Keratinocyte (primary cell): ENCODE data around the gene TRIM38. TPM values are rescaled to one million over a fixed set of nuclear protein-coding genes. Genes with fewer than 3 reads are reported as not detected.
A peak's percentile ranks its signal among the peaks of the same experiment; 100 is the strongest.

Experiments used
- DNase-seq: peaks from one replicate; pipeline ENCODE4 v3.0.0-alpha.2; 2011; ENCODE audit warnings: low read depth, missing footprints, low spot score
- FAIRE-seq: peaks from 2 replicates; lab custom pipeline; 2011; peaks lifted over from hg19 to GRCh38; lab: Jason Lieb, UNC
- H2AFZ ChIP-seq: 2 replicates; pipeline ENCODE4 v1.6.0; 2012; ENCODE audit warnings: low read length, control low read depth, inconsistent platforms; ENCODE audit not compliant: control insufficient read depth
- H3K27ac ChIP-seq: 2 replicates; pipeline ENCODE4 v1.5.1; 2011; ENCODE audit warnings: low read length; ENCODE audit not compliant: control insufficient read depth, insufficient read depth
- H3K27me3 ChIP-seq: 3 replicates; pipeline ENCODE4 v1.6.0; 2011; ENCODE audit warnings: low read length; ENCODE audit not compliant: control insufficient read depth, insufficient read depth; ENCODE audit errors: extremely low read depth
- H3K36me3 ChIP-seq, 2 experiments: 2 replicates in 1 of 2; 3 replicates in 1 of 2; pipeline ENCODE4 v1.5.1; 2011; ENCODE audit warnings: low read length in 2 of 2, mild to moderate bottlenecking in 1 of 2; ENCODE audit not compliant: control insufficient read depth in 2 of 2, insufficient read depth in 2 of 2; ENCODE audit errors: extremely low read depth in 1 of 2
- H3K4me1 ChIP-seq: 3 replicates; pipeline ENCODE4 v1.5.1; 2011; ENCODE audit warnings: low read length; ENCODE audit not compliant: control insufficient read depth, insufficient read depth; ENCODE audit errors: extremely low read depth
- H3K4me2 ChIP-seq: 3 replicates; pipeline ENCODE4 v1.6.0; 2011; ENCODE audit warnings: low read depth, low read length; ENCODE audit not compliant: control insufficient read depth, insufficient read depth; ENCODE audit errors: extremely low read depth
- H3K4me3 ChIP-seq, 3 experiments: fragments of 200-600 bp in 1 of 3; sonication (generic) in 1 of 3; 2 replicates in 2 of 3; 3 replicates in 1 of 3; pipeline ENCODE4 v1.5.1; 2011 to 2016; ENCODE audit warnings: low read length in 3 of 3, mild to moderate bottlenecking in 3 of 3, control low read depth in 2 of 3, inconsistent platforms in 1 of 3, low read depth in 1 of 3, mixed read lengths in 1 of 3, mixed run types in 1 of 3, moderate library complexity in 1 of 3; ENCODE audit not compliant: control insufficient read depth in 2 of 3, insufficient read depth in 2 of 3; ENCODE audit errors: extremely low read depth in 1 of 3
- H3K79me2 ChIP-seq: 2 replicates; pipeline ENCODE4 v1.6.0; 2012; ENCODE audit warnings: low read length; ENCODE audit not compliant: control insufficient read depth, insufficient read depth
- H3K9ac ChIP-seq: 3 replicates; pipeline ENCODE4 v1.6.0; 2011; ENCODE audit warnings: low read length; ENCODE audit not compliant: control insufficient read depth, insufficient read depth; ENCODE audit errors: extremely low read depth
- H3K9me1 ChIP-seq: 3 replicates; pipeline ENCODE4 v1.6.0; 2011; ENCODE audit warnings: low read length; ENCODE audit not compliant: control insufficient read depth, insufficient read depth; ENCODE audit errors: extremely low read depth
- H3K9me3 ChIP-seq: 2 replicates; pipeline ENCODE4 v1.5.1; 2012; ENCODE audit warnings: low read depth, low read length; ENCODE audit not compliant: control insufficient read depth
- H4K20me1 ChIP-seq: 3 replicates; pipeline ENCODE4 v1.6.0; 2011; ENCODE audit warnings: low read length; ENCODE audit not compliant: control insufficient read depth, insufficient read depth; ENCODE audit errors: extremely low read depth
- CTCF ChIP-seq, 3 experiments: IDR thresholded peaks in 1 of 3; conservative IDR thresholded peaks in 1 of 3; optimal IDR thresholded peaks in 1 of 3; 2 replicates in 2 of 3; 3 replicates in 1 of 3; pipeline versions ENCODE3 to v1.5.1; 2011; ENCODE audit warnings: low read length in 3 of 3, mild to moderate bottlenecking in 3 of 3, moderate library complexity in 2 of 3, control low read depth in 1 of 3, inconsistent platforms in 1 of 3; ENCODE audit not compliant: insufficient read depth in 2 of 3; ENCODE audit errors: extremely low read depth in 1 of 3
- EZH2 ChIP-seq: IDR thresholded peaks from one replicate; pipeline ENCODE4 v1.6.1; 2012; ENCODE audit warnings: inconsistent platforms, mild to moderate bottlenecking, low read length, moderate library complexity
- dilution Hi-C: fragments of 300-500 bp; cut with MboI; formaldehyde crosslinking; loops from one replicate; pipeline ENCODE4 v1.7.0; 2020; ENCODE audit warnings: low sequenced_read_pairs; ENCODE audit not compliant: extremely low pct_ligation_motif_present
- polyA plus RNA-seq, 5 experiments: library from polyadenylated mRNA; depleted of rRNA in 3 of 5; stranded (reverse) in 3 of 5; stranded (forward) in 1 of 5; unstranded in 1 of 5; fragments of >200 nt; gene quantifications; 1 replicate in 1 of 5; 2 replicates in 3 of 5; 3 replicates in 1 of 5; pipeline versions ENCODE4 v1.2.1 to v1.2.3, GENCODE V29; 2011 to 2012; ENCODE audit warnings: missing spikeins in 2 of 5, low read depth in 1 of 5, low replicate concordance in 1 of 5

The TRIM38 gene
- polyA plus RNA-seq, 1 donor (not counting 4 experiments of a cell fraction or from before 2014, with no cell fraction given), result 7.8 TPM

GRCh38 chr6:26027491-26028211 lies 65.0 kb downstream of the TRIM38 start:
- peak overlapping the region; percentile 62 for H2AFZ ChIP-seq
- peak overlapping the region; percentile 91 for H3K27ac ChIP-seq
- no peaks in the 10 kb centered on the region for H4K20me1 ChIP-seq
- no peaks in the 10 kb centered on the region for H3K79me2 ChIP-seq
- DNase-seq (no peak), FAIRE-seq (no peak)
- H3K4me3 ChIP-seq, result peak overlapping the region; percentile 52 to 72 (median 71)
- peak overlapping the region; percentile 91 for H3K4me2 ChIP-seq
- H3K9me1 ChIP-seq, result no peaks in the 10 kb centered on the region
- no peaks in the 10 kb centered on the region for H3K9me3 ChIP-seq
- peak overlapping the region; percentile 88 for H3K9ac ChIP-seq
- H3K4me1 ChIP-seq, result peaks cover 20% of the 10 kb centered on the region
- TF ChIP-seq CTCF (optimal IDR thresholded peaks at IDR 0.05 in 1 of 3, IDR thresholded peaks at IDR 0.05 in 1 of 3, conservative IDR thresholded peaks at IDR 0.05 in 1 of 3; ENCODE audit: extremely low read depth in 1 of 3, insufficient read depth in 2 of 3, low read length in 3 of 3) (no peak), EZH2 (no peak)
- H3K27me3 ChIP-seq, result no peaks in the 10 kb centered on the region
- H3K36me3 ChIP-seq, result no peaks in the 10 kb centered on the region
- dilution Hi-C loops, result no loop called here

GRCh38 chr6:26028212-26028745 lies 65.7 kb downstream of the TRIM38 start:
- Histone ChIP-seq H3K9me3 (no peaks in the 10 kb centered on the region), H3K4me2 (no peak overlapping the region), H3K27ac (no peak overlapping the region), H3K9me1 (no peaks in the 10 kb centered on the region), H3K36me3 (no peaks in the 10 kb centered on the region), H3K79me2 (no peaks in the 10 kb centered on the region), H3K4me3 (no peak overlapping the region), H3K9ac (no peak overlapping the region), H3K4me1 (peaks cover 21% of the 10 kb centered on the region), H2AFZ (no peak overlapping the region), H3K27me3 (no peaks in the 10 kb centered on the region), H4K20me1 (no peaks in the 10 kb centered on the region)
- FAIRE-seq (no peak), DNase-seq (no peak)
- dilution Hi-C loops, result no loop called here
- TF ChIP-seq EZH2 (no peak), CTCF (optimal IDR thresholded peaks at IDR 0.05 in 1 of 3, IDR thresholded peaks at IDR 0.05 in 1 of 3, conservative IDR thresholded peaks at IDR 0.05 in 1 of 3; ENCODE audit: extremely low read depth in 1 of 3, insufficient read depth in 2 of 3, low read length in 3 of 3) (no peak)
